Measurements from ENCODE around the gene FAM120A.

The FAM120A gene

GRCh38 chr9:93580654-93581380, 129.3 kb downstream of the FAM120A start:
- no peak for DNase-seq (ENCODE audit: low read depth)
- TF ChIP-seq CTCF (conservative IDR thresholded peaks at IDR 0.05; ENCODE audit: low read depth, low read length) = no peak

GRCh38 chr9:93582115-93582514, 130.6 kb downstream of the FAM120A start:
- DNase-seq (ENCODE audit: low read depth) = no peak
- TF ChIP-seq CTCF (conservative IDR thresholded peaks at IDR 0.05; ENCODE audit: low read depth, low read length) = no peak
- H3K4me3 ChIP-seq (ENCODE audit: low read length) = no peak overlapping the region

More at GRCh38 chr9:93580654-93581380, 129.3 kb downstream of the FAM120A start:
- H3K4me3 ChIP-seq (ENCODE audit: low read length) = no peak overlapping the region

GRCh38 chr9:93582550-93582949, 131.1 kb downstream of the FAM120A start:
- H3K4me3 ChIP-seq (ENCODE audit: low read length) = no peak overlapping the region
- DNase-seq (ENCODE audit: low read depth) = no peak
- no peak for TF ChIP-seq CTCF (conservative IDR thresholded peaks at IDR 0.05; ENCODE audit: low read depth, low read length)

- DNase-seq (ENCODE audit: low read depth) = no peak
- H3K4me3 ChIP-seq (ENCODE audit: low read length) = no peak overlapping the region
- TF ChIP-seq CTCF (conservative IDR thresholded peaks at IDR 0.05; ENCODE audit: low read depth, low read length) = no peak
Measured at GRCh38 chr9:93585259-93585658, 133.8 kb downstream of the FAM120A start.

- no peak for DNase-seq (ENCODE audit: low read depth)
- no peak for TF ChIP-seq CTCF (conservative IDR thresholded peaks at IDR 0.05; ENCODE audit: low read depth, low read length)
- no peak overlapping the region for H3K4me3 ChIP-seq (ENCODE audit: low read length)
Measured at GRCh38 chr9:93585695-93586094, 134.2 kb downstream of the FAM120A start.

- H3K4me3 ChIP-seq (ENCODE audit: low read length) = no peak overlapping the region
Measured at GRCh38 chr9:93586290-93587057, 135.0 kb downstream of the FAM120A start.

More at GRCh38 chr9:93586290-93587057, 135.0 kb downstream of the FAM120A start:
- no peak for DNase-seq (ENCODE audit: low read depth)
- no peak for TF ChIP-seq CTCF (conservative IDR thresholded peaks at IDR 0.05; ENCODE audit: low read depth, low read length)
